AG04450 (cell line): Measurements from ENCODE around the gene PHEX. TPM values are rescaled to one million over a fixed set of nuclear protein-coding genes. Genes with fewer than 3 reads are reported as not detected.

Experiments used
- CTCF ChIA-PET: fragments of 300-600, 350-600 bp; formaldehyde crosslinking; extraction: SDS; loops from one replicate; lab custom pipeline; 2022; ENCODE audit warnings: antibody characterized with exemption, inconsistent platforms; lab: Charles Lee
- POLR2A ChIA-PET: fragments of 350-600 bp; formaldehyde crosslinking; extraction: SDS; loops from one replicate; lab custom pipeline; 2021; ENCODE audit warnings: antibody characterized with exemption, inconsistent platforms; lab: Yijun Ruan, JAX
- DNase-seq: peaks from one replicate; pipeline ENCODE4 v3.0.0-alpha.2; 2011; ENCODE audit warnings: low read depth, low spot score
- H3K27ac ChIP-seq: one replicate; pipeline ENCODE4 v1.5.1; 2012; ENCODE audit warnings: low read depth, low read length, control low read depth
- H3K27me3 ChIP-seq: one replicate; pipeline ENCODE4 v1.6.0; 2012; ENCODE audit warnings: low read length; ENCODE audit not compliant: control insufficient read depth, insufficient read depth
- H3K4me3 ChIP-seq: 2 replicates; pipeline ENCODE4 v1.5.1; 2011; ENCODE audit warnings: mild to moderate bottlenecking, low read depth, low read length, control low read depth
- H3K9me3 ChIP-seq: 2 replicates; pipeline ENCODE4 v1.5.1; 2012; ENCODE audit warnings: low read length; ENCODE audit not compliant: control insufficient read depth, insufficient read depth
- polyA plus RNA-seq: library from polyadenylated mRNA; depleted of rRNA; stranded (reverse); fragments of >200 nt; gene quantifications from 2 replicates; pipeline ENCODE4 v1.2.3, GENCODE V29; 2011
- TF ChIP-seq, protein P1 (sequence below): IDR thresholded peaks from 2 replicates; pipeline ENCODE4 v1.5.1; 2011; ENCODE audit warnings: low read depth, low read length, control low read depth, inconsistent platforms

The PHEX gene
- polyA plus RNA-seq, 1 experiment, result 0.40 TPM

DNA sequence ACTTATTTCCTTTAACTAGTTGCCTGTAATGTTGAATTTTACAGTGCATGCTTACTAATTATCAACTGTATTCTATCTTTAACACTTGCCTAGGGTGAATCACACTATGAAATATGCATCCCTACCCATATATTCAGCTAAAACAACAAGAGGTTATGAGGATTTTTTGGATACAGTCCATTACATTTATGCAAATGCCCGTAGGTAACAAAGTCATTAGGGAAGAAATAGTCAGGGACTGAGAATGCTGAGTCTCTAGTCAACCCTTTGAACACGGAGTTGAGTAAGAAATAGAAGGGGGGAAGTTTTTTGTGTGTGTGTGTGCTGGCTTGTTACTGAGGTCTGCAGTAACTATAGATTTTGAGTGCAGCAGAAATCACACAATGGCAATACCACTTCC lies 214.5 kb downstream of the PHEX start:
- Histone ChIP-seq H3K27me3 (no peaks in the 10 kb centered on the region), H3K4me3 (no peak overlapping the region), H3K27ac (no peak overlapping the region), H3K9me3 (no peaks in the 10 kb centered on the region)
- ChIA-PET CTCF (no interaction called here), POLR2A (no interaction called here)
- no peak for DNase-seq
- TF ChIP-seq, protein P1, sequence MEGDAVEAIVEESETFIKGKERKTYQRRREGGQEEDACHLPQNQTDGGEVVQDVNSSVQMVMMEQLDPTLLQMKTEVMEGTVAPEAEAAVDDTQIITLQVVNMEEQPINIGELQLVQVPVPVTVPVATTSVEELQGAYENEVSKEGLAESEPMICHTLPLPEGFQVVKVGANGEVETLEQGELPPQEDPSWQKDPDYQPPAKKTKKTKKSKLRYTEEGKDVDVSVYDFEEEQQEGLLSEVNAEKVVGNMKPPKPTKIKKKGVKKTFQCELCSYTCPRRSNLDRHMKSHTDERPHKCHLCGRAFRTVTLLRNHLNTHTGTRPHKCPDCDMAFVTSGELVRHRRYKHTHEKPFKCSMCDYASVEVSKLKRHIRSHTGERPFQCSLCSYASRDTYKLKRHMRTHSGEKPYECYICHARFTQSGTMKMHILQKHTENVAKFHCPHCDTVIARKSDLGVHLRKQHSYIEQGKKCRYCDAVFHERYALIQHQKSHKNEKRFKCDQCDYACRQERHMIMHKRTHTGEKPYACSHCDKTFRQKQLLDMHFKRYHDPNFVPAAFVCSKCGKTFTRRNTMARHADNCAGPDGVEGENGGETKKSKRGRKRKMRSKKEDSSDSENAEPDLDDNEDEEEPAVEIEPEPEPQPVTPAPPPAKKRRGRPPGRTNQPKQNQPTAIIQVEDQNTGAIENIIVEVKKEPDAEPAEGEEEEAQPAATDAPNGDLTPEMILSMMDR, result no peak

DNA sequence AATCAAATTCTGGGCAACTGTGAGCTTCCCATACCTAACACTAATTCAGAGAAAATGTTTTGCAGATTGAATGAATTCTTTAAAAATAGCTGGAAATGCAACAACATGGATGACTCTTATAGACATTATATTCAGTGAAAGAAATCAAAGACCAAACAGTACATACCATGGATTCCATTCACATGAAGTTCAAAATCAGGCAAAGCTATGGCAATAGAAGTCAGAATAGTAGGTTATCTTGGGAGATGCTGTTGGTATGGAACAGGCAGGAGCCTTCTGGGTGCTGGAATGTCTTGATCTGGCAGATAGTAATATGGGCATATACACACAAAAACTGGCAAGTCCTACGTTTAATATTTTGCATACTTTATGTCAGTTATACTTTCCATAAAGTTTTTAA lies 215.0 kb downstream of the PHEX start:
- H3K27ac ChIP-seq, result no peak overlapping the region
- TF ChIP-seq, protein P1, result no peak

DNA sequence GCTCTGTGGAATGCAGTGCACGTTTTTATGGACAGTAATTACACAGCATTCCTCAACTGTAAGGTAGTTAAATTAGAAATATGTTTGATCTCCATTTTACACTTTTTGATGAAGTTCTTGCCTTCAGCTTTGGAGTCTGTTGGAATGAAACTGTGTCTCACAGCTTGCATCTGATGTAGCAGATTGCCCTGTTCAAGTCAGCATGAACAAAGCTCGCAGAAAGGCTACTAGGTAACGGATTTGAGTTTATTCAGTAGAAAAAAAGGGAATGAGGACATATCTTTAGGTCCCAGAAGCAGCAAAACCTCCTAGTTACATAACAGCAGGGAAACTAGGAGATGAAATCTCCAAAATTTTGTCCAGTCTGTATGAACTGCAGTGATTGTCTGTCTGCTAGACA lies 216.3 kb downstream of the PHEX start:
- ChIA-PET CTCF (interaction anchor here (0.7 kb wide), 1 partner anchor 1306 kb away, joined by 4 read pairs; no protein-coding TSS in a partner anchor), POLR2A (no interaction called here)
- Histone ChIP-seq H3K9me3 (no peaks in the 10 kb centered on the region), H3K27me3 (no peaks in the 10 kb centered on the region), H3K27ac (no peak overlapping the region), H3K4me3 (no peak overlapping the region)
- TF ChIP-seq, protein P1, result no peak
- DNase-seq, result no peak

More for the DNA sequence above, 215.0 kb downstream of the PHEX start:
- POLR2A ChIA-PET, result no interaction called here
- DNase-seq, result peak; percentile 0
- Histone ChIP-seq H3K9me3 (no peaks in the 10 kb centered on the region), H3K4me3 (no peak overlapping the region), H3K27me3 (no peaks in the 10 kb centered on the region)
- CTCF ChIA-PET, result no interaction called here

DNA sequence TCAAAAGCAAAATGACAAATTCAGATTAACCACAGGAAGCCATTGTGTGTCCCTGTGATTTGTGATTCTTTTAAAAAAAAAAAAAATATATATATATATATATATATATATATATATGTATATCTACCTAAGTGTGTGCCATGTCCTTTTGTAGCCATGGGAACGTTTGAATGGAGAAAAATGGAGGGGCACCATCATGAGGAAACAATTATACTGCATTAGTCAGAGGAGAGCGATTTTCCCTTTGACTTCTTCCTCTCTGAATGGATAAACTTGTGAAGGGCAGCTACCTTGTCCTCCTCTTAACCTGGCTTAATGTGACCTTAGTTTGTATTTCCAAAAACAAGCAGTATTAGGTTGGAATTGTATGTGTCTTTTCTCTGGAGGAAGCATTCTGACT lies 217.2 kb downstream of the PHEX start:
- H3K27ac ChIP-seq, result no peak overlapping the region
- H3K27me3 ChIP-seq, result no peaks in the 10 kb centered on the region
- DNase-seq, result no peak
- TF ChIP-seq, protein P1, result no peak
- no peak overlapping the region for H3K4me3 ChIP-seq
- CTCF ChIA-PET, result no interaction called here
- no peaks in the 10 kb centered on the region for H3K9me3 ChIP-seq
- POLR2A ChIA-PET, result no interaction called here

DNA sequence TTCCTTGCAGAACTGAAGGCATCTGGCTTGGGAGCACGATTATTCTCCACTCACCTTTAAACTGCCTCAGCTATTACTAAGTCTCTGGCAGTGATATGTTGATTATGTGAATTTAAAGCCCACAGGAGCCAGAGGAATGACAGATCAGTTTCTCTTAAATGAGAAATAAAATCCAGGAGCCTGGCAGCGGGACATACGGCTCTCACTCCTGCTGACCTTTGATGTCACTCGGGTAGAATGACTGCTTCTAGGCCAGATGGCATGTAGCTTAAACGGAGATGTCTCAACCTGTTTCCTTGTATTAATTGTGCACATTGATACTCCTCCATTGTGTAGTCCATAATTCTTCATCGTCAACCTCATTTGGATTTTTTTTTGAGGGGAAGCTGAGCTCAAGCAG lies 236.6 kb downstream of the PHEX start:
- Histone ChIP-seq H3K4me3 (no peak overlapping the region), H3K9me3 (no peaks in the 10 kb centered on the region), H3K27me3 (no peaks in the 10 kb centered on the region), H3K27ac (no peak overlapping the region)
- CTCF ChIA-PET, result no interaction called here
- POLR2A ChIA-PET, result no interaction called here
- TF ChIP-seq, protein P1, result no peak
- DNase-seq, result no peak
